GM19043 (cell line): Measurements from ENCODE around the gene MTFR1L.

ENCODE experiments used
- ATAC-seq: cut with Tn5 transposase; IDR thresholded peaks from one replicate; pipeline ENCODE4 v1.9.1; 2021; ENCODE audit warnings: low read depth; ENCODE audit not compliant: unreplicated experiment

Gene MTFR1L

GRCh38 chr1:25819491-25820246 is at the start of gene MTFR1L:
MTFR1L (plus strand) TSS chr1:25819954; CDS start chr1:25823105, 3,151 bp downstream.
- peak; percentile 79 for ATAC-seq

GRCh38 chr1:25770541-25771220 is 49.1 kb upstream of the MTFR1L start:
- no peak for ATAC-seq

GRCh38 chr1:25771221-25772114 is 48.3 kb upstream of the MTFR1L start:
- no peak for ATAC-seq

DNA sequence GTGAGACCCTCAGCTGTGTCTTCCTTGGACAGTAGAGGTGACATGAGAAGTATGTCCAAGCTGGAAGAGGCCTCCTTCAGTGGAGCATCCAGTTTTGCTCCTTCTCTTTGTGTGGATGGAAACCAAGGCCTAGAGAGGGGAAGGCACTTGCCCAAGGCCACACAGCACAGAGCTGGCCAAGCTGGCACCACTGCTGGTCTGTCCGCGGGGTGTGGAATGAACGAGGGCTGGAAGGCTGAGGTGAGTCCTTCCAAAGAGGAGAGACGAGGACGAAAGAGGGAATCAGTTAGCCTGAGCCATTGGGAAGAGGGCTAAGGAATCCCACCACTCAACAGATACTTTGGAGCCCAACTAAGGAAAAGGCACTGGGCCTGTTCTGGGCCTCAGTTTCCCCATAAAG is 47.6 kb upstream of the MTFR1L start:
- ATAC-seq, result no peak

GRCh38 chr1:25772692-25773245 is 47.0 kb upstream of the MTFR1L start:
- no peak for ATAC-seq

DNA sequence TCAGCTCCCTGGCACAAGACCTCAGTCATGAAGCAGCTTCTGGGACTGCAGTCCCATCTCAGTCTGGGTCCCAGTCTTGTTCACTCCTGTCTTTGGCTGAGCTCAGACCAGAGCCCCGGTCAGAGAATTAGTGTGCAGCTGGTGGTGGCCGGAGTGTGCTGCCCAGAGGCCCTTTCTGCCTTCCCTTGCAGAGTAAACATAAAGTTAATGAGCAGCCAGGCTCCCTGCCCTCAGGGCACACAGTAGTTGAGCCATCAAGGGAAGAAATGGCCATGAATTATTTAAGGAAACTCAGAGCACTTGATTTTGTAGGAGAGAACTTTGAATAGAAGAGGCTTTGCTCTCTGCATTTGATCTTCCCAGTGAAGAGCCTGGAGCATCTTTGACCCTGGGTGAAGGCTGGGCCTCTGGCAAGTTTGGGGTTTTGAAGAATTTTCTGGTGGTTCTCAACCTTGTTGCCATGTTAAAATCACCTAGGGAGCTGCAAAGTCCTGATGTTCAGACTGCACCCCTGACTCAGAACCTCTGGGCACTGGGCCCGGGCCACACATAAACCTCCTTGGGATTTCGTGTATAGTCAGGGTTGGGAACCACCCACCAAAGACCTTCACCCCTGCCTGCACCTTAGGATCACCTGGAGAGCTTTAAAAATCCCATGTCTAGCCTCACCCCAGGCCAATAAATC is 46.2 kb upstream of the MTFR1L start:
- ATAC-seq, result no peak

- no peak for ATAC-seq
Measured at GRCh38 chr1:25774206-25774803, 45.4 kb upstream of the MTFR1L start.

DNA sequence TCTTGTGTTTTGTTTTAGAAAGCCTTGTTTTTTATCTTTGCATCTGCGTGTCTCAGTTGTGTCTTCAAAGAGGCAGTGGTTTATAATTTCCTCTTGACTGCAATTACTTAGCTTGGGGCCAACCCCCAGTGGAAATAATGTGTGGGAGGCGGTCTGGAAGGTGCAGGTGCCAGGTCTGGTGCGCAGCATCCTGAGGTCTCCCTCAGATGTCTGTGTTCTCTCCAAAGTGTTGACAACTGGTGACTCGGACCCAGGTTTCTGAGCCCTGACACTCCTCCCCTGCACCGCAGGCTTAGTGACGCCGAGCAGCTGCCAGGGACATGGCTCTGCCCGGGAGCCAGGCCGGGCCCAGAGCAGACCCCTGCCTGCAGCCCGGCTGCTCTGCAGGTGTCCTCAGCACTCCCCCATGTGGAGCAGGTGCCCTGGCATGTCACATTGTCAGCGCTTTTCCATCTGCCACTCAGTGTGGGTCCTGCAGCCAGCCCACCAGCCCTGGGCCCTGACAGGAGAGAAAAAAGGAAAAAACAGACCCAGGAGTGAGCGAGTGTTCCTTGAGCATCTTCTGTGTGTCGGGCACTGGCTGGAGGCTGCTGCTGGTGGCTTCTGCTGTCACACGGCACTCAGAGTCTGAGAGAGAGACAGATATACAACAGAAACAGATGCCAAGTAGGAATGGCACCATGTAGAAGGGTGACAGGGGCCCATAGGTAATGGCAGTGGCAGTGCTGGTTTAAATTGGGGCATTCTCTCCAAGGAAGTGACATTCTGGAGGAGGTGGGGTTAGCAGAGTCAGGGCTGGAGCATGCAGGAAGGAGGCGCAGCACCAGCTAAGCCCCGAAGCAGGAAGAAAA is 44.6 kb upstream of the MTFR1L start:
- ATAC-seq, result no peak

DNA sequence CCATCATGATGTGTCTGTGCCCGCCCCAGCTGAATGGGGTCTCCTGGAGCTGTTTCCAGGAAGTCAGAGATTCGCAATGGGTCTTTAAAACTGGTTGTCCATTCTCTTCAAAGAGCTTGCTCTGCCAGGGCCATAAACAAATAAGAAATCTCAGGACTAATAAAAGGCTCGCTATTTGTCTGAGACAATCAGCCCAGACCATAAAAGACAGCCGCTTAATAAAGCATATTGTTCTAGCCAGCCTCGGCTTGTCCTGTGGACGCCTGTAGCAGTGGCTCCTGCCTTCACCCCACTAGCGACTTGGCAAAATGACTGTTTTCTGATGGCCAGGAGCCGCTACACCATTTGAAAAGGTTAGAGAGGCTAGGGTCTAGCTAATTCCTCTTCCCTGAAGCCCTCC is 40.4 kb upstream of the MTFR1L start:
- ATAC-seq, result no peak

DNA sequence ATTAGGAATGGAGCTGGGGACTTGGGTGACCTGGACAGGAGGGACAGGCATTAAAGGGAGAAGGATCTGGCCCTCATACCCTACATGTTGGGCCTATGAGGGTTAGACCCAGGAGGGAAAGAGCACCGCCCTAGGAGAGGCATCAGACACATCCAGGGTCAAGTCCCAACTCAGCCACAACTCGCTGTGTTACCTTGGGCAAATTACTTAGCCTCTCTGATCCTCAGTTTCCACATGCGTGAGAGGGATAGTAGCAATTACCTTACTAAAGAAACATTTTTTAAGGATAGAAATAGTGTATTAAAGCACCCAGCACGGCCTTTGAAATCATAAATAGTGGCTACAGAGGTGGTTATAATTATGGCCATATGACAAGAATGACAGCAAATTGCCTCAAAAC is 39.9 kb upstream of the MTFR1L start:
- no peak for ATAC-seq

DNA sequence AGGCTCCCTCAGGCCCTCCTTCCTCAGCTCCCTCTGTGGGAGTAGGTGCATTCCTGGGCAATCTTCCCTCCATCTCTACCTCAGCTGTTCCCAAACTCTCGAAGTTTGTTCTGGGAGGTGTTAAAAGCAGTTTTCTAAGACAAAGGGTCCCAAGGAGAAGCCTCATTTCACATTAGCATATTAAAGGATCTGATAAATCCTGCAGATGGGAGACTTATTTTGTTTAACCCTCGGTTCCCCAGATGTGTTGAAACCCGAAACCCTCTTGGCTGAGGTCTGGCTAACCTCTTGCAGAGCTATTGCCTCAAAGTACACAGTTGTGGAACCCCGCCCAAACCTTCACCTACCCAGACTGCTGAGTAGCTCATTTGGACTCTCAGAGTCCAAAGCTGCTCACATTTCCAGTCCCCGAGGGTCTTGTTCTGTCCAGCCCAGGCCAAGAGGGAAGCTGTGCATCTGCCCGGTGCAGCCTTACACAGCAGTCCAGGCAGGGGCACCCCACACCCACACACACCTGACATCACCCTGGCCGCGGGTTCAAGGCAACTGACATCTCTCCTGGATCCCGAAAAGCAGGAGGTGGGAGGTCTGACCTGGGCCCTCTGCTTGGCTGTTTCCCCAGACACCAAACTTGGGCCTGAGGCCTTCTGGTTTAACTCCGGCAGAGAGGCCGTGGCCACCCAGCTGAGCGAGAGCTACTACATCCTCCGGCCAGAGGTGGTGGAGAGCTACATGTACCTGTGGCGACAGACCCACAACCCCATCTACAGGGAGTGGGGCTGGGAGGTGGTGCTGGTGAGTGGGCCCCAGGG is 39.2 kb upstream of the MTFR1L start:
- ATAC-seq, result no peak

DNA sequence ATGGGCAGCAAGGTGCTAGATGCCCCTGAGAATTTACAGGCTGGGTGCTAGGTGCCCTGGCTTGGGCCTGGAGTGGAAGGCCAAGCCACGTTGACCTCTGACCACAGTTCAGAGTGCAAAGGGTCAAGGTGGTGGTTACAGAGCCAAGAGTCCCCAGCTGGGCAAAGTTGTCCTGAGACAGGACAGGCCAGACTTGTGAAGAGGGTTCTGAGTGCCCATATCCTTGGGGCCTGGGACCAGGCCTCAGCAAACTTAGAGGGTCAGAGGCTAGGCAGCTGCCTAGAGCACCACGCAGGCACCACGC is 38.7 kb upstream of the MTFR1L start:
- ATAC-seq, result no peak

GRCh38 chr1:25782608-25783201 is 37.0 kb upstream of the MTFR1L start:
- no peak for ATAC-seq

GRCh38 chr1:25784575-25785051 is 35.1 kb upstream of the MTFR1L start:
- no peak for ATAC-seq

DNA sequence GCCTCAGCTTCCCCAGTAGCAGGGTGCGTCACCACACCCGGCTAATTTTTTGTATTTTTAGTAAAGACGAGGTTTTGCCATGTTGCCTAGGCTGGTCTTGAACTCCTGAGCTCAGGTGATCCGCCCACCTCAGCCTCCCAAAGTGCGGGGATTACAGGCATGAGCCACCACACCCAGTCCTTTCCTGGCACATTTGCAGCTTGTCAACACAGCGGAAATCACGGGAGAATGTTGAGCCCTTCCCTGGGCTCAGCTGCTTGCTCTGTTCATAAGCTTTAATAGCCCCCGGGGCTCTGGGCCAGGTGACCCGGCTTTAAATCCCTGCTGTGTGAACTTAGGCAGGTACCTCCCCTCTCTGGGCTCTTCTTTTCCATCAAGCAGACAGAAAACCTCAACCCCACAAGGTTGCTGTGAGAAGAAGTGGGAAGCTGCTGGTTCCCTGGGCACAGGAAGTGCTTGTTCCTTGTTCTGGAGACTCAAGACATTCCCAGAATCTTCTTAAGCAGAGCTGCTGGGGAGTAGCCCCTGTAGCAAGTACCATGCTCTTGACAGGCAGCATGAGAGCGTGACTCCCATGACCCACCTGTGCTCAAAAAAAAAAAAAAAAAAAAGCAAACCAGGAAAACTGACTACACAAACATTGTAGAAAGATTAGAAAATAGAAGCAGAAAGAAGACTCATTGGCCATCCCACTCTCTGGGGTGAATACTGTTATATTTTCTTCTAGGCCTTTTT is 34.3 kb upstream of the MTFR1L start:
- no peak for ATAC-seq

DNA sequence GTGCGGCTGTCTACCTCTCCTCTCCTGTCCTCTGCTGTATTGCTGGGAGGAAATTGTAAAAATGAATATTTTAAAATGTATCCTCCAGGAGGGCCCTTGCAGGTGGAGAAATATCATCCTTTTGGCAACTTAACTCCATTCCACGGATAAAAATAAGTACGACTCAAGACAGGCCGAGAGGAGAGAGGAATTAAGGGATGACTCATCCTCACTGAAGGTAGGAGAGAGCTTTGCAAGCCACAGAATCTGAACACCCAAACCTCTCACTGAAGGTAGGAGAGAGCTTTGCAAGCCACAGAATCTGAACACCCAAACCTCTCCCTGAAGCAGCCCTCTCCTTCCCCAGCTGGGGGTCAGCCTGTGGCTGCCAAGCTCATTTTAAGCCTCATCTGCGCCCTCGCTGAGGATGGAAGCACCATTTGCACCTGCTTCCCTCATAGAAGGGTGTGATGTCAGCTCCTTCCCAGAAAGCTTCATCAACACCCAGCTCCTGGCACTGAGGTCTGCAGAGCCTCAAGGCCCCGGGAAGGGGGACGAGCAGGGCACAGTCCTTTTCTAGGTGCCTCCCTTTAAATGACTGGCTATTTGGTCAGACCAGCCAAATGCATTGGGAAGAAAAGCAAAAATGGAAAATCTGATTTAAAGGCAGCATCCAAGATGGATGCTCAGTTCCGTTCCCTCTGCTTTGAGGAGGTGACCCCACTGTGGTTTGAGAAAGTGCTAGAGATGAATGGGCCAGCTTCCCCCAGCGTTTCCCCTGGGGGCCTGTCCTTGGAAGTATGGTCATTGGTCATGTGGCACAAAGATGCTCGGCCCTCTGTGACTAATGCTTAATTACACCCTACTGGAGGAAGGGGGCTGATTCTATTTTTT is 32.6 kb upstream of the MTFR1L start:
- no peak for ATAC-seq
